ENCODE results near the gene TCEAL3.
"Not testable (repeated sequence)": the region's sequence is repeated elsewhere in the genome, so short reads cannot be mapped to it uniquely, and the experiment has no call there.

Gene TCEAL3

GRCh38 chrX:103637604-103638338 is 30.0 kb downstream of the TCEAL3 start:
- no peak overlapping the region for H3K4me3 ChIP-seq (replicated peaks; ENCODE audit: low read depth, low read length)
- no peaks in the 10 kb centered on the region for H3K27me3 ChIP-seq (replicated peaks; ENCODE audit: control insufficient read depth, insufficient read depth, low read length)
- no peak for TF ChIP-seq CTCF (IDR thresholded peaks at IDR 0.05; ENCODE audit: insufficient read depth, low read length, poor library complexity, severe bottlenecking)
- no peaks in the 10 kb centered on the region for H3K36me3 ChIP-seq (ENCODE audit: control insufficient read depth, insufficient read depth, low read length)
- no peak for DNase-seq (ENCODE audit: extremely low read depth, insufficient read length)

GRCh38 chrX:103638479-103639346 is 30.9 kb downstream of the TCEAL3 start:
- not testable (repeated sequence) for H3K27me3 ChIP-seq (replicated peaks; ENCODE audit: control insufficient read depth, insufficient read depth, low read length); DNase-seq (ENCODE audit: extremely low read depth, insufficient read length); H3K4me3 ChIP-seq (replicated peaks; ENCODE audit: low read depth, low read length); H3K36me3 ChIP-seq (ENCODE audit: control insufficient read depth, insufficient read depth, low read length)

GRCh38 chrX:103640401-103641155 is 32.8 kb downstream of the TCEAL3 start:
- DNase-seq (ENCODE audit: extremely low read depth, insufficient read length): no peak
- no peak overlapping the region for H3K4me3 ChIP-seq (replicated peaks; ENCODE audit: low read depth, low read length)
- no peaks in the 10 kb centered on the region for H3K36me3 ChIP-seq (ENCODE audit: control insufficient read depth, insufficient read depth, low read length)
- no peak for TF ChIP-seq CTCF (IDR thresholded peaks at IDR 0.05; ENCODE audit: insufficient read depth, low read length, poor library complexity, severe bottlenecking)
- H3K27me3 ChIP-seq (replicated peaks; ENCODE audit: control insufficient read depth, insufficient read depth, low read length): no peaks in the 10 kb centered on the region

GRCh38 chrX:103644125-103644524 is 36.4 kb downstream of the TCEAL3 start:
- DNase-seq (ENCODE audit: extremely low read depth, insufficient read length): no peak

GRCh38 chrX:103647630-103648029 is 39.9 kb downstream of the TCEAL3 start:
- Histone ChIP-seq H3K4me3 (replicated peaks; ENCODE audit: low read depth, low read length) (no peak overlapping the region), H3K27me3 (replicated peaks; ENCODE audit: control insufficient read depth, insufficient read depth, low read length) (no peaks in the 10 kb centered on the region), H3K36me3 (ENCODE audit: control insufficient read depth, insufficient read depth, low read length) (no peaks in the 10 kb centered on the region)
- no peak for DNase-seq (ENCODE audit: extremely low read depth, insufficient read length)
- TF ChIP-seq CTCF (IDR thresholded peaks at IDR 0.05; ENCODE audit: insufficient read depth, low read length, poor library complexity, severe bottlenecking): no peak

More at GRCh38 chrX:103644125-103644524, 36.4 kb downstream of the TCEAL3 start:
- Histone ChIP-seq H3K4me3 (replicated peaks; ENCODE audit: low read depth, low read length) (no peak overlapping the region), H3K27me3 (replicated peaks; ENCODE audit: control insufficient read depth, insufficient read depth, low read length) (no peaks in the 10 kb centered on the region), H3K36me3 (ENCODE audit: control insufficient read depth, insufficient read depth, low read length) (no peaks in the 10 kb centered on the region)
- TF ChIP-seq CTCF (IDR thresholded peaks at IDR 0.05; ENCODE audit: insufficient read depth, low read length, poor library complexity, severe bottlenecking): no peak
